ENCODE results near the gene LBHD2. TPM values are rescaled to one million over a fixed set of nuclear protein-coding genes. Genes with fewer than 3 reads are reported as not detected.
A peak's percentile ranks its signal among the peaks of the same experiment; 100 is the strongest.

LBHD2 gene
- polyA plus RNA-seq, 1 experiment, result not detected

DNA sequence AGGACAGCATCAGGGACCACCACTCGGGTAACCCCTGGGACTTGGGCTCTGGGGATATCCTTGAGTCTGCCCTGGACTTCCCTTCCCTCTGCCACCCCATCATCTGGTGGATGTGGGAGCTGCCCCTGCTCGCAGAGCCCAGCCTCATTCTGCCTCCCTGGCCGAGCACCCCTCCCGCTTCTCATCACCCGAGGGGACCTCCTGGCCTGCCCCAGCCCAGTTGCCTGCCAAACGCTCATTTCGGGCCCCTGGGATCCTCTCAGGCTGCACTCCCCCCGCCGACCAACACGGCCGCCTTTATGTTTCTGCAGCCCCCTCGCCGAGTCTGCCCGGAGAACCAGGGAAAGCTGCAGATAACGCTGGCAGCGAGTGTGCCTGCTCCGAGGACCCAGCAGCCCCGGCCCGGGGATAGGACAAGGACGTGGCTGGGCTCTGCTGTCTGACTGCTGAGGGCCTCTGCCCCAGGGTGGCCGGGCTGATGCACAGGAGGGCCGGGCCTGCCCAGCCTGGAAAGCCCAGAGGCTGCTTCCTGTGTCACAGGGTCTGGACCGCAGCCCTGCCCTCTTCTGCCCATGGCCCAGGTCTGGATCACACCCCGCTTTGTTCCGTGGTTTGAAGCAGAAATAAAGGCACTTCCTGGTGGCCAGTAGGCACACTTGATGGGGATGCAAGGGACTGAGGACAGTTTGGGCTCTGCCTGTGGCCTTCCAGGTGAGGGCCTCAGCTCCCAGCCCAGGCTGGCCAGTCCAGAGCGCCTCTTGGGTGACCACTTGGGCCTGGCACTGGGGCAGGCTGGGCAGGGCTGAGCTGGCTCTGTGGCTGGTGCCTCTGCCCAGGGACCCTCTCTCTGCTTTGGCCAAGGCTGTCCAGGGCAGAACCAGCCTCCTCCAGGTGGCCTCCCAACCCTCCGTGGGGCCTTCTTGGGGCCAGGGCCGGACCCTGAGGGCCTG lies 5.7 kb downstream of the LBHD2 start:
- no peaks in the 10 kb centered on the region; the same call in none of the 2 replicates for H3K27me3 ChIP-seq (ENCODE audit: control insufficient read depth, insufficient read depth, low read length)
- DNase-seq (ENCODE audit: low read depth), result no peak
- ChIA-PET CTCF (interaction anchor here (1.2 to 3.0 kb wide), 2 partner anchors 11 to 15 kb away, joined by 4 to 8 read pairs; no protein-coding TSS in a partner anchor), POLR2A (no interaction called here)
- H3K4me3 ChIP-seq (ENCODE audit: low read depth, low read length), result no peak overlapping the region
- H3K36me3 ChIP-seq (ENCODE audit: control insufficient read depth, insufficient read depth, low read length), result no peaks in the 10 kb centered on the region
- TF ChIP-seq, protein P1, sequence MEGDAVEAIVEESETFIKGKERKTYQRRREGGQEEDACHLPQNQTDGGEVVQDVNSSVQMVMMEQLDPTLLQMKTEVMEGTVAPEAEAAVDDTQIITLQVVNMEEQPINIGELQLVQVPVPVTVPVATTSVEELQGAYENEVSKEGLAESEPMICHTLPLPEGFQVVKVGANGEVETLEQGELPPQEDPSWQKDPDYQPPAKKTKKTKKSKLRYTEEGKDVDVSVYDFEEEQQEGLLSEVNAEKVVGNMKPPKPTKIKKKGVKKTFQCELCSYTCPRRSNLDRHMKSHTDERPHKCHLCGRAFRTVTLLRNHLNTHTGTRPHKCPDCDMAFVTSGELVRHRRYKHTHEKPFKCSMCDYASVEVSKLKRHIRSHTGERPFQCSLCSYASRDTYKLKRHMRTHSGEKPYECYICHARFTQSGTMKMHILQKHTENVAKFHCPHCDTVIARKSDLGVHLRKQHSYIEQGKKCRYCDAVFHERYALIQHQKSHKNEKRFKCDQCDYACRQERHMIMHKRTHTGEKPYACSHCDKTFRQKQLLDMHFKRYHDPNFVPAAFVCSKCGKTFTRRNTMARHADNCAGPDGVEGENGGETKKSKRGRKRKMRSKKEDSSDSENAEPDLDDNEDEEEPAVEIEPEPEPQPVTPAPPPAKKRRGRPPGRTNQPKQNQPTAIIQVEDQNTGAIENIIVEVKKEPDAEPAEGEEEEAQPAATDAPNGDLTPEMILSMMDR (IDR thresholded peaks at IDR 0.05; ENCODE audit: insufficient read depth, low read depth, low read length), result no peak

DNA sequence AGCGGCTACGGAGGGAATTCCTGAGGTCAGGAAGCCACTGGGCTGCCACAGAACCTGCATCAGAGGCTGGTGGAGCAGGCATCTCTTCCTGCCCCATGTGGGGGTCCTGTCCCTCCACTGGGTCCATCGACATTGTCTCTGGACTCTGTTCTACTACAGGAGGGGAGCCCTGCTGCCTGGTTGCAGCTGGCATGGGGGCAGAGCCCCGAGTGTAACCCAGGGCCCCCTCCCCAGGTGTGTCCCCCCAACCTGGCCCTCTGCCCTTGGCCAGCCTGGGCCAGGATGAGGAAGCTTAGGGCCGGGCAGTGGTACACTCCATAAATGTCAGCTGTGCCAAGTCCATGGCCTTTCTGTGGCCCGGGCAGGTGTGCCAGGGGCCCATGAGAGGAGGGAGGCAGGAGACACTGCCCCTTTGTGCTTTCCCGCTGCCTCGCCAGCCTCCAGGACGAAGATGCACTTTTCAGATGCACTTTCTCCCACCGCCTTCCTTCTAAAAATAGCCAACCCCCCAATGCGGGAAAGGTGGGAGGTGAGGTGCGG lies 6.5 kb downstream of the LBHD2 start:
- POLR2A ChIA-PET, result no interaction called here

DNA sequence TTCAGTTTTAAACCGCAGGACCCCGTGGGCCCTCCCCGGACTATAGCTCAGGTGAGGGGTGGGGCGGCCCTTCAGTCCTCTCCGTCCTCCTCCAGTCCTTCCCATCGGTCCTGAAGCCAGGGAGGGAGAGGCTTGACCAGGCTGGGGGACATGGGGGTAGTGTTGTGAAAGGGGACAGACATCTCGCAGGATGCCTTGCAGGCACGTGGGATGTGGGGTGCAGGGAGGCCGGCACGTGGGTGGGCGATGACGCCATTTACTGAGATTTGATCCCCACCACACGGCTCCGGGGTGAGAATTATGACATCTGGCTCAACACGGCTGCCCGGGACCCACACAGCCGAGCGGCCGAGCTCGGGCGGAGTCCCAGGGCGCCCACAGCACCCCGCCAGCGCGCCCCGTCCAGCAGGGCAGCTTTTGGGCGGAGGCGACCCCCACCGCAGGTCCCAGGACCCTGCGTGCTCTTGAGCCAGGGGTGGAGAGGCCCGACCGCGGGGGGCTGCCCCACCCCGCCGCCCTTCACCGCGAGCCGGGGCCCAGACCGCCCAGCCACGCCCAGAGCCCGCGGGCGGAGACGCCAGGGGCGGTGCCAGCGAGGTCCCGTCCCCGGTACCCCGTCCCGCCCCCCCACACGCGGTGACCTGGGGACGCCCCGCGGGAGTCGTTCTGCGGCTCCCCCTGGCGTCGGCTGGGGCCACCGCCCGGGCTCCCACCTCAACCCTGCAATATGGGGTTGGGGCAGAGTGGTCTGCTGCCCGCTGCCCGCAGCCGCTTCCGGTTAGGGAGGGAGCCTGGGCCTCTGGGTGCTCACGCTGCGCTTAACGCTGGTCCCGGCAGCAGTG lies 7.3 kb downstream of the LBHD2 start:
- no peaks in the 10 kb centered on the region for H3K36me3 ChIP-seq (ENCODE audit: control insufficient read depth, insufficient read depth, low read length)
- no peak for DNase-seq (ENCODE audit: low read depth)
- CTCF ChIA-PET, result interaction anchor here (1.0 to 1.8 kb wide), 3 partner anchors 14 to 98 kb away, joined by 3 to 12 read pairs (median 3); no protein-coding TSS in a partner anchor
- peak overlapping the region; percentile 42 for H3K4me3 ChIP-seq (ENCODE audit: low read depth, low read length)
- POLR2A ChIA-PET, result no interaction called here
- TF ChIP-seq, protein P1 (IDR thresholded peaks at IDR 0.05; ENCODE audit: insufficient read depth, low read depth, low read length), result peak; percentile 58
- H3K27me3 ChIP-seq (ENCODE audit: control insufficient read depth, insufficient read depth, low read length), result no peaks in the 10 kb centered on the region; the same call in 1 of the 2 replicates

More for the DNA sequence above, 6.5 kb downstream of the LBHD2 start:
- Histone ChIP-seq H3K4me3 (ENCODE audit: low read depth, low read length) (no peak overlapping the region), H3K27me3 (ENCODE audit: control insufficient read depth, insufficient read depth, low read length) (no peaks in the 10 kb centered on the region; the same call in 1 of the 2 replicates), H3K36me3 (ENCODE audit: control insufficient read depth, insufficient read depth, low read length) (no peaks in the 10 kb centered on the region)
- CTCF ChIA-PET, result interaction anchor here (1.1 to 1.8 kb wide), 2 partner anchors 15 to 16 kb away, joined by 3 to 12 read pairs; no protein-coding TSS in a partner anchor
- TF ChIP-seq, protein P1 (IDR thresholded peaks at IDR 0.05; ENCODE audit: insufficient read depth, low read depth, low read length), result no peak
- DNase-seq (ENCODE audit: low read depth), result no peak

DNA sequence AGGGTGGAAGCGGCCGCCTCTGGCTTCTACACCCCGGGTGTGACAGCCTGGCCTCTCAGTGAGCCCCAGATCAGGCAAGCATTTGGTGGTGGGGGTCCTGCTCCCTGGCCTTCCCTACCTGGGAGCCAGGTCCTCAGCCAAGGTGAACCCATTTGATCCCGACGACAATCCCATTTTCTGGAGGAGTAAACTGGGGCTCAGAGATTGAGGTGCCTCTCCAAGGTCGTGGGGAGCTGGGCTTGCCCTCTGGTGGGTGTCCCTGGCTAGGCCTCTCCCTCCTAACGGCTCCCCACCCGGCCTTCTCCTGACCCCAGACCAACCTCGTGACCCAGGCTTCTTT lies 7.8 kb downstream of the LBHD2 start:
- POLR2A ChIA-PET, result no interaction called here
- peak overlapping the region; percentile 42 for H3K4me3 ChIP-seq (ENCODE audit: low read depth, low read length)

More for the DNA sequence above, 7.8 kb downstream of the LBHD2 start:
- TF ChIP-seq, protein P1 (IDR thresholded peaks at IDR 0.05; ENCODE audit: insufficient read depth, low read depth, low read length), result no peak; the same call in 1 of the 2 replicates
- H3K27me3 ChIP-seq (ENCODE audit: control insufficient read depth, insufficient read depth, low read length), result peaks cover 2% of the 10 kb centered on the region
- DNase-seq (ENCODE audit: low read depth), result no peak
- no peaks in the 10 kb centered on the region for H3K36me3 ChIP-seq (ENCODE audit: control insufficient read depth, insufficient read depth, low read length)
- CTCF ChIA-PET, result interaction anchor here (1.0 to 1.8 kb wide), 2 partner anchors 13 to 97 kb away, joined by 3 to 12 read pairs; no protein-coding TSS in a partner anchor
